ENCODE data around the gene TNNC2. TPM values are rescaled to one million over a fixed set of nuclear protein-coding genes. Genes with fewer than 3 reads are reported as not detected.

Gene TNNC2
- total RNA-seq, 1 experiment from 2014 or later, result not detected

- no peaks in the 10 kb centered on the region for H3K27me3 ChIP-seq (replicated peaks; ENCODE audit: insufficient read depth, low read depth, low read length, poor library complexity)
- H3K36me3 ChIP-seq (ENCODE audit: insufficient read depth, low read length, poor library complexity, severe bottlenecking), result no peaks in the 10 kb centered on the region
- intact Hi-C loops (cut with micrococcal nuclease; ENCODE audit: unreplicated experiment), result loop anchor here (5.0 to 10.0 kb wide), 2 partner anchors 320 to 458 kb away; no protein-coding TSS in a partner anchor
- no peak for DNase-seq (ENCODE audit: low spot score)
- ChIA-PET CTCF (interaction anchor here (0.7 kb wide), 1 partner anchor 272 kb away, joined by 11 read pairs; no protein-coding TSS in a partner anchor), POLR2A (ENCODE audit: low non-redundant PET) (no interaction called here)
- no peaks in the 10 kb centered on the region for H3K9me3 ChIP-seq (ENCODE audit: low read depth, low read length, poor library complexity, severe bottlenecking)
- H3K27ac ChIP-seq (ENCODE audit: low read depth, low read length, poor library complexity, severe bottlenecking), result no peak overlapping the region
- no peaks in the 10 kb centered on the region for H3K4me1 ChIP-seq (ENCODE audit: insufficient read depth, low read length, poor library complexity, severe bottlenecking)
- BruUV-seq (replicated peaks), result no TSS peak
- TF ChIP-seq CTCF (conservative IDR thresholded peaks at IDR 0.05; ENCODE audit: low read depth, low read length) (no peak), EZH2 (IDR thresholded peaks at IDR 0.05; ENCODE audit: borderline replicate concordance, low read depth, low read length, poor library complexity, severe bottlenecking) (no peak)
- no peak overlapping the region for H3K4me3 ChIP-seq (ENCODE audit: low read depth, low read length, poor library complexity, severe bottlenecking)
Measured at GRCh38 chr20:45774945-45775344, 52.2 kb downstream of the TNNC2 start.

Other genes starting within 250 kb of the TNNC2 start
- not detected in 2 replicates for gene WFDC8, start 248.0 kb downstream of the TNNC2 start, total RNA-seq (2021)
- not detected in 2 replicates for gene WFDC10A, start 197.6 kb downstream of the TNNC2 start, total RNA-seq (2021)
- gene WFDC9, start 196.0 kb downstream of the TNNC2 start, total RNA-seq (2021), result not detected in 2 replicates
- gene WFDC11, start 157.1 kb downstream of the TNNC2 start, total RNA-seq (2021), result not detected in 2 replicates
- not detected in 2 replicates for gene WFDC13, start 125.3 kb downstream of the TNNC2 start, total RNA-seq (2021)
- not detected in 2 replicates for gene WFDC10B, start 122.3 kb downstream of the TNNC2 start, total RNA-seq (2021)
- not detected in 2 replicates for gene SPINT4, start 105.0 kb downstream of the TNNC2 start, total RNA-seq (2021)
- gene WFDC3, start 35.4 kb downstream of the TNNC2 start, total RNA-seq (2021), result 0.63 TPM in 1 of 2 replicates, not detected in the other
- gene DNTTIP1, start 35.4 kb downstream of the TNNC2 start, total RNA-seq (2021), result 44.6 and 45.9 TPM in 2 replicates
- 241 and 249 TPM in 2 replicates for gene UBE2C, start 14.7 kb downstream of the TNNC2 start, total RNA-seq (2021)
- gene SNX21, start 6.5 kb upstream of the TNNC2 start, total RNA-seq (2021), result 3.1 and 7.3 TPM in 2 replicates
- gene ACOT8, start 30.1 kb upstream of the TNNC2 start, total RNA-seq (2021), result 16.9 and 19.8 TPM in 2 replicates
- 2.6 TPM in 2 replicates for gene ZSWIM3, start 30.3 kb upstream of the TNNC2 start, total RNA-seq (2021)
- 13.2 and 14.3 TPM in 2 replicates for gene ZSWIM1, start 53.9 kb upstream of the TNNC2 start, total RNA-seq (2021)
- 1.9 and 2.0 TPM in 2 replicates for gene SPATA25, start 60.3 kb upstream of the TNNC2 start, total RNA-seq (2021)
- gene NEURL2, start 63.9 kb upstream of the TNNC2 start, total RNA-seq (2021), result 3.2 and 3.3 TPM in 2 replicates
- gene CTSA, start 64.0 kb upstream of the TNNC2 start, total RNA-seq (2021), result 76.7 and 83.5 TPM in 2 replicates
- 58.3 and 62.8 TPM in 2 replicates for gene PLTP, start 84.8 kb upstream of the TNNC2 start, total RNA-seq (2021)
- gene PCIF1, start 107.4 kb upstream of the TNNC2 start, total RNA-seq (2021), result 47.5 and 55.8 TPM in 2 replicates
- 31.9 and 32.9 TPM in 2 replicates for gene ZNF335, start 144.9 kb upstream of the TNNC2 start, total RNA-seq (2021)
- gene MMP9, start 181.6 kb upstream of the TNNC2 start, total RNA-seq (2021), result 2.4 and 2.8 TPM in 2 replicates
- gene SLC12A5, start 201.9 kb upstream of the TNNC2 start, total RNA-seq (2021), result 20.0 and 20.9 TPM in 2 replicates

Measured in A673 (cell line).